AG09309 (cell line): ENCODE results near the gene BDH1.

Experiments used
- DNase-seq: peaks from one replicate; pipeline ENCODE4 v3.0.0-alpha.2; 2010; ENCODE audit warnings: low read depth
- H3K4me3 ChIP-seq: 2 replicates; pipeline ENCODE4 v1.5.1; 2011; ENCODE audit warnings: mild to moderate bottlenecking, low read depth, low read length, moderate library complexity; ENCODE audit not compliant: control insufficient read depth
- TF ChIP-seq, protein P1 (sequence below): IDR thresholded peaks from 2 replicates; pipeline ENCODE4 v1.5.1; 2011; ENCODE audit warnings: mild to moderate bottlenecking, low read depth, low read length, inconsistent platforms; ENCODE audit not compliant: insufficient read depth, control insufficient read depth; ENCODE audit errors: missing control alignments

The BDH1 gene

GRCh38 chr3:197508051-197508451 lies 47.7 kb downstream of the BDH1 start:
- DNase-seq: no peak
- TF ChIP-seq, protein P1, sequence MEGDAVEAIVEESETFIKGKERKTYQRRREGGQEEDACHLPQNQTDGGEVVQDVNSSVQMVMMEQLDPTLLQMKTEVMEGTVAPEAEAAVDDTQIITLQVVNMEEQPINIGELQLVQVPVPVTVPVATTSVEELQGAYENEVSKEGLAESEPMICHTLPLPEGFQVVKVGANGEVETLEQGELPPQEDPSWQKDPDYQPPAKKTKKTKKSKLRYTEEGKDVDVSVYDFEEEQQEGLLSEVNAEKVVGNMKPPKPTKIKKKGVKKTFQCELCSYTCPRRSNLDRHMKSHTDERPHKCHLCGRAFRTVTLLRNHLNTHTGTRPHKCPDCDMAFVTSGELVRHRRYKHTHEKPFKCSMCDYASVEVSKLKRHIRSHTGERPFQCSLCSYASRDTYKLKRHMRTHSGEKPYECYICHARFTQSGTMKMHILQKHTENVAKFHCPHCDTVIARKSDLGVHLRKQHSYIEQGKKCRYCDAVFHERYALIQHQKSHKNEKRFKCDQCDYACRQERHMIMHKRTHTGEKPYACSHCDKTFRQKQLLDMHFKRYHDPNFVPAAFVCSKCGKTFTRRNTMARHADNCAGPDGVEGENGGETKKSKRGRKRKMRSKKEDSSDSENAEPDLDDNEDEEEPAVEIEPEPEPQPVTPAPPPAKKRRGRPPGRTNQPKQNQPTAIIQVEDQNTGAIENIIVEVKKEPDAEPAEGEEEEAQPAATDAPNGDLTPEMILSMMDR: no peak
- H3K4me3 ChIP-seq: no peak overlapping the region

GRCh38 chr3:197507541-197507940 lies 48.2 kb downstream of the BDH1 start:
- TF ChIP-seq, protein P1: no peak
- H3K4me3 ChIP-seq: no peak overlapping the region
- no peak for DNase-seq

DNA sequence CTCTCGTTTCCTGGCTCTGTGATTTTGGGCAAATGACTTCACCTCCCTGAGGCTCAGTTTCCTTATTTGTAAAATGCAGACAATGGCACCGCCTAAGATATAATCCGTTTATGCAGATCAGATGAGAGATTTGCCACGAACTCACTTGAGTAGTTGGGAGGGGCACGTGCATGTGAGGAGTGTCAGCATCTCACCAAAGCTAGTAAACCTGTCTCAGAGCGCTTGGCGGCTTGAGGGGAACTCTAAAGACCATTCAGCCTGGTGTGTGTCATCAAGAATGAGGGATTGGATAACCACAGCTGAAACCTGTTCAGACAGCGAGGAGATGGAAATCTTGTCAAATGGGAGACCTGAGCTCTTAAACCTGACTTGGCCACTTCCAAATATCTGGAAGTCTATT lies 48.7 kb downstream of the BDH1 start:
- DNase-seq: no peak
- TF ChIP-seq, protein P1: no peak
- no peak overlapping the region for H3K4me3 ChIP-seq

GRCh38 chr3:197505796-197506548 lies 49.8 kb downstream of the BDH1 start:
- H3K4me3 ChIP-seq: no peak overlapping the region
- TF ChIP-seq, protein P1: no peak
- DNase-seq: no peak

DNA sequence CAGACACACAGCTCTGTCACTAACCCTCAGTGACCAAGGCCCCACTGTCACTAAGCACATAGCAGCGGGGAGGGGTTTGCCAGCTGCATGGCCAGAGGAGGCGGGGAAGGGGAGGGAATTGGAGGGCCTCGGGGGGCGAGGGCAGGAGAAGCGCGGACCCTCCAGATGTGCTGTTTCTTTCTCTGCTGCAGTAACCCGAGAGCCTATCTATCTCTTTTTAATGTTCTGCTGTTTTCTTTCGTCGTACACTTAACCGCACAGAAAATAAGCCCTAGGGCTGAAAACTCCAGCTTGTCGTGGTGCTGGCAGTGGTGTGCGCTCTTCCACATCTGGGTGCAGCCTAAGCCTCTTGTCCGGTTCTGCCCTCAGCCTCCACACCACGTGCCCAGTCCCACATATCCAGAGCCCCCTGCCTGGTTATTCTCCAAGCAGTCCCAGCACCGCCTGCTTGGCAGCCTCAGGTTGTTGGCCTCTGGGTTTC lies 51.1 kb downstream of the BDH1 start:
- TF ChIP-seq, protein P1: no peak
- no peak overlapping the region for H3K4me3 ChIP-seq
- no peak for DNase-seq

DNA sequence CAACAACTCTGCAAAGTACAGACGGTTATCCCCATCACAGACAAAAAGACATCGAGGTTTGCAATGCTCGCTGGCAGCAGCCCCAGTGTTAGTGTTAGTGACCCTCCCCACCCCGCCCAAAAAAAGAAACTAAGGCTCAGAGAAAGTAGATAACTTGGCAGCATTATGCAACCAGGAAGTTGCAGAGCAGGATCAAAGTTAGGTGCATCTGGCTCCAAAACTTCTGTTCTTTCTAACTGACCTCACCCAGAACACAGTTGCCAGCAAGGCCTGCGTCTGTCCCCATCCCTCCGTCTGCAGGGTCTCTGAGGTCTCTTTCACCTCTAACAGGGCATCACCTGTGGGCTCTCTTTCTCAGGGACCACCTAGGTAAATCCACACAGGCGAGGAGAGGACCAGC lies 51.5 kb downstream of the BDH1 start:
- H3K4me3 ChIP-seq: no peak overlapping the region
- TF ChIP-seq, protein P1: no peak
- no peak for DNase-seq
